Chondrocyte (in vitro differentiated cells): Measurements from ENCODE around the gene ORC6. TPM values are rescaled to one million over a fixed set of nuclear protein-coding genes. Genes with fewer than 3 reads are reported as not detected.

Experiments used
- DNase-seq: peaks from one replicate; pipeline ENCODE4 v3.0.0; 2021; ENCODE audit warnings: mixed read lengths, low spot score
- H3K27ac Mint-ChIP-seq: one replicate; pipeline ENCODE4 v1.8.0; 2021; ENCODE audit warnings: mild to moderate bottlenecking, moderate library complexity, mixed read lengths; ENCODE audit not compliant: unreplicated experiment
- H3K27me3 Mint-ChIP-seq: 2 replicates; pipeline ENCODE4 v1.8.0; 2021; ENCODE audit warnings: low read depth, mixed read lengths
- H3K36me3 Mint-ChIP-seq: 2 replicates; pipeline ENCODE4 v1.8.0; 2021; ENCODE audit warnings: low read depth, mixed read lengths
- H3K4me1 Mint-ChIP-seq: 2 replicates; pipeline ENCODE4 v1.8.0; 2021; ENCODE audit warnings: low read depth, mild to moderate bottlenecking, mixed read lengths
- H3K4me3 Mint-ChIP-seq: one replicate; pipeline ENCODE4 v1.8.0; 2021; ENCODE audit warnings: mild to moderate bottlenecking, moderate library complexity, mixed read lengths; ENCODE audit not compliant: unreplicated experiment
- H3K9me3 Mint-ChIP-seq: 2 replicates; pipeline ENCODE4 v1.8.0; 2021; ENCODE audit warnings: low read depth, mixed read lengths
- CTCF ChIP-seq: fragments of 200-600 bp; sonication (generic); IDR thresholded peaks from 2 replicates; pipeline ENCODE4 v1.5.0; 2021; ENCODE audit warnings: antibody characterized with exemption, mild to moderate bottlenecking, moderate library complexity
- total RNA-seq: library from RNA; stranded (reverse); gene quantifications from 3 replicates; pipeline ENCODE4 v1.2.1, GENCODE V29; 2021

Gene ORC6
- total RNA-seq, 1 donor from 2014 or later, result 6.7 TPM

GRCh38 chr16:46702030-46702429 lies 12.6 kb downstream of the ORC6 start:
- Mint-ChIP-seq H3K36me3 (peaks cover under 1% of the 10 kb centered on the region), H3K9me3 (no peaks in the 10 kb centered on the region), H3K4me3 (no peak overlapping the region), H3K4me1 (no peaks in the 10 kb centered on the region), H3K27me3 (no peaks in the 10 kb centered on the region), H3K27ac (no peak overlapping the region)
- no peak for TF ChIP-seq CTCF
- no peak for DNase-seq

- Mint-ChIP-seq H3K36me3 (no peaks in the 10 kb centered on the region), H3K27ac (no peak overlapping the region)
These were observed 17.2 kb downstream of the ORC6 start for GRCh38 chr16:46706642-46707041.

GRCh38 chr16:46709469-46710005 lies 20.1 kb downstream of the ORC6 start:
- Mint-ChIP-seq H3K4me3 (no peak overlapping the region), H3K9me3 (no peaks in the 10 kb centered on the region), H3K36me3 (no peaks in the 10 kb centered on the region), H3K27ac (no peak overlapping the region), H3K4me1 (no peaks in the 10 kb centered on the region), H3K27me3 (peaks cover 2% of the 10 kb centered on the region)
- no peak for TF ChIP-seq CTCF
- no peak for DNase-seq

More at GRCh38 chr16:46706642-46707041, 17.2 kb downstream of the ORC6 start:
- no peak for DNase-seq
- Mint-ChIP-seq H3K4me1 (no peaks in the 10 kb centered on the region), H3K4me3 (no peak overlapping the region), H3K27me3 (peaks cover 2% of the 10 kb centered on the region), H3K9me3 (no peaks in the 10 kb centered on the region)
- no peak for TF ChIP-seq CTCF

GRCh38 chr16:46711106-46712058 lies 21.9 kb downstream of the ORC6 start:
- H3K27me3 Mint-ChIP-seq, result peaks cover 2% of the 10 kb centered on the region
- H3K9me3 Mint-ChIP-seq, result peaks cover 4% of the 10 kb centered on the region
- H3K36me3 Mint-ChIP-seq, result no peaks in the 10 kb centered on the region
- no peak for TF ChIP-seq CTCF
- no peak overlapping the region for H3K4me3 Mint-ChIP-seq
- no peak overlapping the region for H3K27ac Mint-ChIP-seq
- H3K4me1 Mint-ChIP-seq, result no peaks in the 10 kb centered on the region
- DNase-seq, result no peak

GRCh38 chr16:46712911-46713310 lies 23.5 kb downstream of the ORC6 start:
- no peak for TF ChIP-seq CTCF
- DNase-seq, result no peak
- Mint-ChIP-seq H3K27ac (no peak overlapping the region), H3K4me1 (no peaks in the 10 kb centered on the region), H3K27me3 (peaks cover 2% of the 10 kb centered on the region), H3K9me3 (peaks cover 4% of the 10 kb centered on the region), H3K36me3 (no peaks in the 10 kb centered on the region), H3K4me3 (no peak overlapping the region)
